ENCODE data around the gene REM1. TPM values are rescaled to one million over a fixed set of nuclear protein-coding genes. Genes with fewer than 3 reads are reported as not detected.
"Not testable (repeated sequence)": the region's sequence is repeated elsewhere in the genome, so short reads cannot be mapped to it uniquely, and the experiment has no call there.

The REM1 gene
- total RNA-seq, 4 donors from 2014 or later = 1.4 to 1.7 TPM; not detected in 2

- H3K27me3 ChIP-seq = no peaks in the 10 kb centered on the region
- no peak for TF ChIP-seq POLR2A (IDR thresholded peaks at IDR 0.05)
- no peak overlapping the region for H3K4me3 ChIP-seq
- no peaks in the 10 kb centered on the region for H3K36me3 ChIP-seq
- H3K27ac ChIP-seq = no peak overlapping the region
- no peaks in the 10 kb centered on the region for H3K9me3 ChIP-seq
- no peak for DNase-seq
- H3K4me1 ChIP-seq = no peaks in the 10 kb centered on the region
Measured at GRCh38 chr20:31490752-31491151, 15.7 kb downstream of the REM1 start.

GRCh38 chr20:31494131-31494530 lies 19.0 kb downstream of the REM1 start:
- no peaks in the 10 kb centered on the region for H3K36me3 ChIP-seq
- peaks cover 0 to 5% (median 0%) of the 10 kb centered on the region in 4 donors for H3K4me1 ChIP-seq
- H3K9me3 ChIP-seq = no peaks in the 10 kb centered on the region
- no peak for TF ChIP-seq POLR2A (IDR thresholded peaks at IDR 0.05)
- peak in 3 of 6 experiments; percentile 19 to 23 (median 19) for TF ChIP-seq CTCF (IDR thresholded peaks at IDR 0.05)
- H3K4me3 ChIP-seq = no peak overlapping the region
- no peak overlapping the region for H3K27ac ChIP-seq
- H3K27me3 ChIP-seq = no peaks in the 10 kb centered on the region
- no peak for DNase-seq

GRCh38 chr20:31496761-31497295 lies 21.7 kb downstream of the REM1 start:
- no peak for DNase-seq
- peak overlapping the region in 2 of 4 donors; percentile 33 to 44 for H3K27ac ChIP-seq
- no peak overlapping the region for H3K4me3 ChIP-seq
- H3K9me3 ChIP-seq = no peaks in the 10 kb centered on the region
- H3K36me3 ChIP-seq = no peaks in the 10 kb centered on the region
- TF ChIP-seq POLR2A (IDR thresholded peaks at IDR 0.05) = no peak
- TF ChIP-seq CTCF (IDR thresholded peaks at IDR 0.05) = no peak
- no peaks in the 10 kb centered on the region for H3K27me3 ChIP-seq
- peaks cover 0 to 5% (median 0%) of the 10 kb centered on the region in 4 donors for H3K4me1 ChIP-seq

GRCh38 chr20:31497838-31498540 lies 22.9 kb downstream of the REM1 start:
- no peaks in the 10 kb centered on the region for H3K36me3 ChIP-seq
- H3K27ac ChIP-seq = peak overlapping the region in 1 of 4 donors; percentile 39
- peaks cover 0 to 5% (median 0%) of the 10 kb centered on the region in 4 donors for H3K4me1 ChIP-seq
- no peak overlapping the region for H3K4me3 ChIP-seq
- TF ChIP-seq POLR2A (IDR thresholded peaks at IDR 0.05) (no peak), CTCF (IDR thresholded peaks at IDR 0.05) (no peak)
- no peaks in the 10 kb centered on the region for H3K27me3 ChIP-seq
- DNase-seq = no peak
- H3K9me3 ChIP-seq = no peaks in the 10 kb centered on the region

GRCh38 chr20:31500527-31500926 lies 25.4 kb downstream of the REM1 start:
- peaks cover 0 to 5% (median 0%) of the 10 kb centered on the region in 4 donors for H3K4me1 ChIP-seq
- no peaks in the 10 kb centered on the region for H3K9me3 ChIP-seq
- no peak for DNase-seq
- H3K27me3 ChIP-seq = no peaks in the 10 kb centered on the region
- no peak overlapping the region for H3K27ac ChIP-seq
- H3K36me3 ChIP-seq = no peaks in the 10 kb centered on the region
- no peak overlapping the region for H3K4me3 ChIP-seq
- no peak for TF ChIP-seq POLR2A (IDR thresholded peaks at IDR 0.05)

GRCh38 chr20:31502884-31503673 lies 28.0 kb downstream of the REM1 start:
- TF ChIP-seq CTCF (IDR thresholded peaks at IDR 0.05) = peak; percentile 60 to 93 (median 86)
- H3K9me3 ChIP-seq, H3K4me1 ChIP-seq, H3K36me3 ChIP-seq, H3K4me3 ChIP-seq, H3K27me3 ChIP-seq, H3K27ac ChIP-seq: not testable (repeated sequence)
- DNase-seq = peak; percentile 75 to 91 (median 80)

Data from Peyer's patch (tissue), 4 donors.